T-cell (primary cell): ENCODE results near the gene VPS50. TPM values are rescaled to one million over a fixed set of nuclear protein-coding genes. Genes with fewer than 3 reads are reported as not detected.
A peak's percentile ranks its signal among the peaks of the same experiment; 100 is the strongest.

Experiments
- ATAC-seq, 4 experiments: fragments of 200-7000 bp in 3 of 4; fragments of 150-1000 bp in 1 of 4; cut with Tn5 transposase; replicated peaks in 1 of 4; 1 replicate in 3 of 4; 2 replicates in 1 of 4; pipeline ENCODE4 v1.10.0; 2021; ENCODE audit warnings: moderate library complexity in 3 of 4, mild to moderate bottlenecking in 2 of 4, moderate number of reproducible peaks in 1 of 4
- CTCF ChIA-PET, 2 donors: fragments of 300-600 bp; sonication (Branson Sonifier 250); formaldehyde crosslinking; loops; one replicate each; lab custom pipeline; 2022; ENCODE audit warnings: antibody characterized with exemption in 2 of 2; lab: Charles Lee
- POLR2A ChIA-PET, 2 donors: fragments of 300-600 bp; sonication (Branson Sonifier 250); formaldehyde crosslinking; loops; one replicate each; lab custom pipeline; 2022; ENCODE audit warnings: antibody characterized with exemption in 2 of 2; lab: Charles Lee
- DNase-seq, 35 experiments: peaks; one replicate each; pipeline versions ENCODE4 v3.0.0 to v3.0.0-alpha.2; 2013 to 2023
- H3K27ac ChIP-seq: one replicate; pipeline ENCODE4 v1.5.1; 2013; ENCODE audit warnings: low read length
- H3K27me3 ChIP-seq, 2 experiments: replicated peaks in 1 of 2; 1 replicate in 1 of 2; 2 replicates in 1 of 2; pipeline versions ENCODE4 v1.6.1 to v1.7.0; 2013; ENCODE audit warnings: low read length in 1 of 2, mixed read lengths in 1 of 2; ENCODE audit not compliant: control insufficient read depth in 2 of 2, insufficient read depth in 2 of 2; ENCODE audit errors: extremely low read depth in 1 of 2
- H3K36me3 ChIP-seq, 2 donors: 1 replicate in 1 of 2; 2 replicates in 1 of 2; pipeline versions ENCODE4 v1.6.1 to v1.7.0; 2013; ENCODE audit warnings: low read length in 1 of 2; ENCODE audit not compliant: control insufficient read depth in 2 of 2, insufficient read depth in 1 of 2; ENCODE audit errors: extremely low read depth in 1 of 2
- H3K4me1 ChIP-seq, 2 experiments: 1 replicate in 1 of 2; 2 replicates in 1 of 2; pipeline versions ENCODE4 v1.6.1 to v1.7.0; 2013; ENCODE audit warnings: low read length in 2 of 2, mixed read lengths in 1 of 2; ENCODE audit not compliant: insufficient read depth in 2 of 2, control insufficient read depth in 1 of 2; ENCODE audit errors: extremely low read depth in 1 of 2
- H3K4me3 ChIP-seq, 2 donors: 1 replicate in 1 of 2; 2 replicates in 1 of 2; pipeline versions ENCODE4 v1.5.1 to v1.7.0; 2013; ENCODE audit warnings: mild to moderate bottlenecking in 2 of 2, low read length in 1 of 2, moderate library complexity in 1 of 2; ENCODE audit not compliant: control insufficient read depth in 1 of 2; ENCODE audit errors: extremely low read depth in 1 of 2
- H3K9me3 ChIP-seq: 2 replicates; pipeline ENCODE4 v1.7.0; 2013
- H3K27ac Mint-ChIP-seq, 2 donors: one replicate each; pipeline ENCODE4 v1.8.0; 2020 to 2021; ENCODE audit warnings: mild to moderate bottlenecking in 2 of 2, mixed read lengths in 2 of 2
- H3K27me3 Mint-ChIP-seq, 2 donors: one replicate each; pipeline ENCODE4 v1.8.0; 2021 to 2022; ENCODE audit warnings: mixed read lengths in 2 of 2
- H3K36me3 Mint-ChIP-seq: one replicate; pipeline ENCODE4 v1.8.0; 2021; ENCODE audit warnings: mixed read lengths
- H3K4me1 Mint-ChIP-seq, 3 donors: one replicate each; pipeline ENCODE4 v1.8.0; 2020 to 2022; ENCODE audit warnings: mixed read lengths in 3 of 3, mild to moderate bottlenecking in 1 of 3
- H3K4me3 Mint-ChIP-seq, 3 donors: one replicate each; pipeline ENCODE4 v1.8.0; 2020 to 2022; ENCODE audit warnings: mild to moderate bottlenecking in 3 of 3, mixed read lengths in 3 of 3, moderate library complexity in 3 of 3
- H3K9me3 Mint-ChIP-seq, 3 donors: one replicate each; pipeline ENCODE4 v1.8.0; 2020 to 2022; ENCODE audit warnings: mixed read lengths in 3 of 3
- WGBS: methylation state at CpG from one replicate; pipeline ENCODE4 v1.1.5; 2013; ENCODE audit warnings: missing lambda C conversion rate; ENCODE audit not compliant: insufficient coverage; 5-methylcytosine and 5-hydroxymethylcytosine counted together
- total RNA-seq, 35 experiments: library from RNA in 6 of 35; stranded (reverse) in 6 of 35; fragments of 120-200 nt in 1 of 35; gene quantifications; one replicate each; pipeline versions ENCODE4 v1.2.1 to v1.2.4 and lab custom pipeline; 2013 to 2026

VPS50 gene
- total RNA-seq (10 to 100 TPM; 27.8 to 35.4 (median 31.1) TPM), total RNA-seq (lab: John Stamatoyannopoulos, UW) (25.2 to 72.1 (median 43.0) reads per million in 29 experiments)
- 45.1 TPM for total RNA-seq (2013)

DNA sequence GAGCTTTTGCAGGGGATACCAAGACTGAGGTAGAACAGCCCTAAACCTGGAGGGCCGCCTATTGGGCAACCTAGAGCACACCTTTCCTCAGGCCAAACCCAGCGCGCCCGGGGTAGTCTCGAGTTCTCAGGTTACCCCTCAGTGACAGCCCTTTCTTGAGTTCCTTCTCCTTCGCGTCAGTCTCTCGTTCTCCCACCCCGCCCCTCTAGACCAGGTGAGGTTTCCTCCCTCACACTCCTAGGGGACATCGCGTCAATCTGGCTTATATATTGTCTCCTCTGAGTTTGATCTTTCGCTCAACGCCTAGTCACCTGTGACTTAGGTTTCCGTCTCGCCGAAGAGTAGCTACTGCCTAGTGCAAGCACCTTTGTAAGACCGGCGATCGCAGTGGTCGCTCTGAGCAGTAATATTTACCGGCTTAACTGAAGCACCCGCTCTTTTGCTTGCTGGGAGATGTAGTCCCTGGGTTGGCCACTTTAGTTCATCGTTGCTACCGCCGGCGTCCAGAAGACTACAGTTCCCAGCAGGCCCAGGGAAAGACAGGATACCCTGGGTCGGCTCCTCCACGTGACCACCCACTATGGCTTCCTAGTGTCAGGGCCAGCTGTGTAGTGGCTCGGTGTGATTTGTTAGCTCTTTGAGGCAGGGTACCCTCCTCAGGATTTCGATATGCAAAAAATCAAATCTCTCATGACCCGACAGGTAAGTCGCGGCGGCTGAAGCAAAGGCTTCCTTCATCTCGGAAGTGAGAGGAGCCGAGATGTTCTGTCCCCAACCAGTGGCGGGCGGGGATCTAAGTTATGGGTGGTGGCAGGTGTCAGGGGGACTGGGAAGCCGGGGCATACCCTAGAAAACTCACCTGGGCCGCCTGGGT, at the start of gene VPS50:
TSS of gene VPS50 (plus strand) at position 568 of the 874 bp plus-strand sequence. CDS start at position 670, 102 bp downstream.
- H3K4me1 Mint-ChIP-seq: peaks cover 19 to 23% (median 21%) of the 10 kb centered on the region in 3 donors
- WGBS: under 1% methylated on average over 32 of the region's 40 CpGs
- Histone ChIP-seq H3K27me3 (no peaks in the 10 kb centered on the region), H3K4me1 (peaks cover 4 to 15% of the 10 kb centered on the region in 2 experiments), H3K9me3 (no peaks in the 10 kb centered on the region), H3K36me3 (no peaks in the 10 kb centered on the region), H3K27ac (peak within 1 kb of the TSS; percentile 92), H3K4me3 (peak within 1 kb of the TSS; percentile 71 to 87)
- H3K27ac Mint-ChIP-seq: peak within 1 kb of the TSS; percentile 96 to 98
- ChIA-PET POLR2A (interaction anchor here (0.6 to 1.9 kb wide), 12 partner anchors 9 to 704 kb away, joined by 3 to 13 read pairs (median 6); partner anchors contain the start of genes SAMD9 (in 2 of the 2), PEX1 (in 1 of the 2) and RBM48 (in 1 of the 2)), CTCF (interaction anchor here (0.5 to 3.9 kb wide), 17 partner anchors 9 to 1218 kb away, joined by 3 to 52 read pairs (median 3); partner anchors contain the start of genes PEX1 (in 1 of the 2), RBM48 (in 1 of the 2) and SAMD9 (in 1 of the 2))
- DNase-seq: peak; percentile 82 to 99 (median 95)
- H3K36me3 Mint-ChIP-seq: no peaks in the 10 kb centered on the region
- H3K9me3 Mint-ChIP-seq: no peaks in the 10 kb centered on the region
- H3K4me3 Mint-ChIP-seq: peak within 1 kb of the TSS; percentile 91 to 97 (median 97)
- no peaks in the 10 kb centered on the region for H3K27me3 Mint-ChIP-seq
- ATAC-seq: peak; percentile 95 to 99 (median 98)

GRCh38 chr7:93185303-93186027, 46.7 kb upstream of the VPS50 start:
- no peak for ATAC-seq
- CTCF ChIA-PET: no interaction called here
- Histone ChIP-seq H3K4me1 (no peaks in the 10 kb centered on the region), H3K4me3 (no peak overlapping the region), H3K27ac (no peak overlapping the region), H3K27me3 (peaks cover 0 to 2% of the 10 kb centered on the region in 2 experiments), H3K36me3 (no peaks in the 10 kb centered on the region), H3K9me3 (no peaks in the 10 kb centered on the region)
- DNase-seq: no peak
- Mint-ChIP-seq H3K4me3 (no peak overlapping the region), H3K4me1 (no peaks in the 10 kb centered on the region), H3K27me3 (peaks cover 28 to 45% of the 10 kb centered on the region in 2 donors), H3K27ac (no peak overlapping the region), H3K9me3 (no peaks in the 10 kb centered on the region), H3K36me3 (no peaks in the 10 kb centered on the region)
- no CpG with 5 or more reads among the region's 1 CpG for WGBS
- POLR2A ChIA-PET: interaction anchor here in 1 of 2 donors (0.9 kb wide), 1 partner anchor 838 kb away, joined by 3 read pairs; no protein-coding TSS in a partner anchor

DNA sequence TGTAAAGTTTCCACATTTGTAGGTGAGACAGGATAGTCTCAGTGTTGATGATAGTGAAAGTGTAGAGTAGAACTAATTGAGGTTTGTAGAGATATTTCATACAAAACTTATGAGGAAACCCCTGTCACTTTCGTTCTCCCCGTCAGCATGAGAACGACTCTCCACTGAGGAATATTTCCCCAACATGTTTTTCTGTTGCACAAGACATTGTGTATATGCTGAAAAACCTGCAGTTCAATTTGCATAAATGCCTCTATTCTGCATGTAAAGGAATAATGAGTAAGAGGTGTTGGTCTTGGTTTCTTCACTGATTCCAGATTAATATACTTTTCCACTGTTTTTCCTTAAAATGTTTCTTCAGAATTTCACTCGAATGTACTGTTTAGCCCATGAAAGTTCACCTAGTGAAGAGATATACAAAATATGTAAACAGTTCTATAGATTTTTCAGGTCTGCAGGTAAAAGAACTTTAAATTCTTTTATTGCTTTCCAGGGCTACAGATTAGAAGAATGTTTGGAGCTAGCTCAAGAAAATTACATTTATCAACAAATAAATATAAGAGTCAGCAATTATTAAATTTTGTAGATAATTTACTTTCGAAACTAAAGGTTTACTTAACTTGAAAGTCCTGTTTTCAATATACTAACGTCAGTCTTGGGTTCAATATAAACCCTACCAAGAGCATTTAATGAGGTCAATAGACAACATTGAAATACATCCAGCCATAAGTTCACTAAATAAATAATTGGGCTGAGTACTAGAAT, 43.1 kb upstream of the VPS50 start:
- H3K36me3 ChIP-seq: no peaks in the 10 kb centered on the region
- Mint-ChIP-seq H3K36me3 (no peaks in the 10 kb centered on the region), H3K27me3 (peaks cover 32 to 51% of the 10 kb centered on the region in 2 donors), H3K4me3 (no peak overlapping the region), H3K4me1 (no peaks in the 10 kb centered on the region), H3K9me3 (no peaks in the 10 kb centered on the region), H3K27ac (no peak overlapping the region)
- no peaks in the 10 kb centered on the region for H3K4me1 ChIP-seq
- DNase-seq (no peak), ATAC-seq (no peak)
- H3K4me3 ChIP-seq: no peak overlapping the region
- no peaks in the 10 kb centered on the region for H3K27me3 ChIP-seq
- WGBS: no CpG with 5 or more reads among the region's 6 CpGs
- no peak overlapping the region for H3K27ac ChIP-seq
- ChIA-PET CTCF (no interaction called here), POLR2A (no interaction called here)
- no peaks in the 10 kb centered on the region for H3K9me3 ChIP-seq

- ATAC-seq (no peak), DNase-seq (no peak)
- Mint-ChIP-seq H3K4me3 (no peak overlapping the region), H3K4me1 (no peaks in the 10 kb centered on the region), H3K9me3 (no peaks in the 10 kb centered on the region), H3K36me3 (no peaks in the 10 kb centered on the region), H3K27ac (no peak overlapping the region), H3K27me3 (peaks cover 31 to 39% of the 10 kb centered on the region in 2 donors)
- Histone ChIP-seq H3K27ac (no peak overlapping the region), H3K27me3 (no peaks in the 10 kb centered on the region), H3K9me3 (no peaks in the 10 kb centered on the region), H3K4me3 (no peak overlapping the region), H3K4me1 (no peaks in the 10 kb centered on the region), H3K36me3 (no peaks in the 10 kb centered on the region)
- ChIA-PET CTCF (no interaction called here), POLR2A (interaction anchor here in 1 of 2 donors (0.5 kb wide), 1 partner anchor 163 kb away, joined by 4 read pairs; no protein-coding TSS in a partner anchor)
- WGBS: no CpG with 5 or more reads among the region's 3 CpGs
These were observed 37.8 kb upstream of the VPS50 start for GRCh38 chr7:93194386-93194785.

GRCh38 chr7:93196336-93196735, 35.8 kb upstream of the VPS50 start:
- Histone ChIP-seq H3K27ac (no peak overlapping the region), H3K27me3 (no peaks in the 10 kb centered on the region), H3K36me3 (no peaks in the 10 kb centered on the region), H3K4me3 (no peak overlapping the region), H3K4me1 (no peaks in the 10 kb centered on the region), H3K9me3 (no peaks in the 10 kb centered on the region)
- DNase-seq (no peak), ATAC-seq (no peak)
- POLR2A ChIA-PET: no interaction called here
- H3K27ac Mint-ChIP-seq: no peak overlapping the region
- no peaks in the 10 kb centered on the region for H3K4me1 Mint-ChIP-seq
- peaks cover 23 to 28% of the 10 kb centered on the region in 2 donors for H3K27me3 Mint-ChIP-seq
- no peaks in the 10 kb centered on the region for H3K9me3 Mint-ChIP-seq
- WGBS: no CpG with 5 or more reads among the region's 2 CpGs
- no peak overlapping the region for H3K4me3 Mint-ChIP-seq
- no peaks in the 10 kb centered on the region for H3K36me3 Mint-ChIP-seq
- CTCF ChIA-PET: no interaction called here
